Choroid plexus epithelial cell (primary cell): Measurements from ENCODE around the gene SLC6A12.

Experiments used
- DNase-seq: peaks from one replicate; pipeline ENCODE4 v3.0.0-alpha.2; 2010; ENCODE audit warnings: low read depth
- H3K4me3 ChIP-seq: 2 replicates; pipeline ENCODE4 v1.5.1; 2011; ENCODE audit warnings: low read depth, mild to moderate bottlenecking, control low read depth, low read length, moderate library complexity
- CTCF ChIP-seq: conservative IDR thresholded peaks from 2 replicates; pipeline ENCODE4 v1.5.1; 2011; ENCODE audit warnings: low read depth, mild to moderate bottlenecking, control low read depth, inconsistent platforms, low read length, moderate library complexity

Gene SLC6A12

GRCh38 chr12:206746-207440, 7.1 kb downstream of the SLC6A12 start:
- DNase-seq: no peak
- no peak overlapping the region for H3K4me3 ChIP-seq
- no peak for TF ChIP-seq CTCF

GRCh38 chr12:205026-205425, 8.9 kb downstream of the SLC6A12 start:
- TF ChIP-seq CTCF: no peak
- no peak for DNase-seq

GRCh38 chr12:204261-204678, 9.7 kb downstream of the SLC6A12 start:
- H3K4me3 ChIP-seq: no peak overlapping the region
- TF ChIP-seq CTCF: no peak
- DNase-seq: no peak

More at GRCh38 chr12:205026-205425, 8.9 kb downstream of the SLC6A12 start:
- H3K4me3 ChIP-seq: no peak overlapping the region

- no peak for DNase-seq
- peak overlapping the region; percentile 37 for H3K4me3 ChIP-seq
- peak; percentile 11 for TF ChIP-seq CTCF
These were observed 10.3 kb downstream of the SLC6A12 start for GRCh38 chr12:203462-204260.

- no peak overlapping the region for H3K4me3 ChIP-seq
- TF ChIP-seq CTCF: no peak
- no peak for DNase-seq
These were observed 10.9 kb downstream of the SLC6A12 start for GRCh38 chr12:203074-203461.

GRCh38 chr12:202081-202731, 11.8 kb downstream of the SLC6A12 start:
- TF ChIP-seq CTCF: no peak
- DNase-seq: no peak
- no peak overlapping the region for H3K4me3 ChIP-seq
